GM19468 (cell line): ENCODE measurements around the gene FRYL.
"Not testable (repeated sequence)": the region's sequence is repeated elsewhere in the genome, so short reads cannot be mapped to it uniquely, and the experiment has no call there.

Source experiments
- ATAC-seq: cut with Tn5 transposase; IDR thresholded peaks from one replicate; pipeline ENCODE4 v1.9.1; 2021; ENCODE audit warnings: mild to moderate bottlenecking, moderate library complexity, moderate number of reproducible peaks; ENCODE audit not compliant: unreplicated experiment; ENCODE audit errors: extremely low read depth

The FRYL gene

GRCh38 chr4:48787056-48787455 is 7.0 kb upstream of the FRYL start:
- no peak for ATAC-seq

DNA sequence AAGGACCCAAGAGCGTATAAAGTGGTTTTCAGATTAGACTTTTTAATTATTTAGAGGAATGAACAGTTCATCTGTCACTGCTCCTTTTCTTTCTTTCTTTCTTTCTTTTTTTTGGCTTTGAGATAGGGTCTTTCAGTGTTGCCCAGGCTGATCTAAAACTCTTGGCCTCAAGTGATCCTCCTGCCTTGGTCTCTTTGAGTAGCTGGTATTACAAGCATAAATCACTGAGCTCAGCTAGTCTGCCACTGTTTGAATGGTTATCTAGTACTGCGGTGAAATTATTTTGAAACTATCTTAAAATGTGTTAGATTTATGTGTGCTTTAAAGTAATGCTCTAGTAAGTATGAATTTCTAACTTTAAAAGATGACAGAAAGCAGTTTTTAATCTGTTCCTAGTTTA is 6.5 kb upstream of the FRYL start:
- no peak for ATAC-seq

DNA sequence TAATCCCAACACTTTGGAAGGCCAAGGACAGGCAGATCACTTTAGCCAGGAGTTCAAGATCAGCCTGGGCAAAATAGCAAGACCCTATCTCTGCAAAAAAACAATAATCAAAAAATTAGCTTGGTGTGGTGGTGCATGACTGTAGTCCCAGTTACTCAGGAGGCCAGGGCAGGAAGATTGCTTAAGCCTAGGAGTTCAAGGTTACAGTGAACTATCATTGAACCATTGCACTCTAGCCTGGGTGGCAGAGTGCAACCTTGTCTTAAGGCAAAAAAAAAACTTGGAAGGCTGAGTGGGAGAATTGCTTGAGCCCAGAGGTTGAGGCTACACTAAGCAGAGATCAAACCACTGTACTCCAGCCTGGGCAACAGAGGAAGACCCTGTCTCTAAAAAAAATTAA is 5.2 kb upstream of the FRYL start:
- no peak for ATAC-seq

DNA sequence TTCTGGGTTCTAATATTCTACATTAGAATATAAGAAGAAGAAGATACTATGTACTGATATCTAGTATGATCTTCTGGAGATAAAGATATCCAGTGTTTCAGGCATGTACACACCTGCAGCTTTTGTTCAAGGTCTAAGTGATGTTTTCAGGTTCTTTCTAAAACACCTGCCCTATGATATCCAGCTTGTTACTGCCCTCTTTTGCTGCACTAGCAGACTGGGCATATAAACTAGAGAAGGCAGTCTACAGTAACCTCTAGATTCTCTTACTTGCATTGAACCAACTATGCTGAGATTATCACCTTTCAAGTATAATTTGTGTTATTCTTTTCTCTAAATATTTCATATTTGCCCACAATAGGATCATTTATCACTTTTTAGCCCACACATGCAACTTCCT is 1.9 kb upstream of the FRYL start:
- ATAC-seq = no peak

- ATAC-seq = no peak
Measured at GRCh38 chr4:48780865-48781214, 761 bp upstream of the FRYL start.

- ATAC-seq = peak; percentile 28
Measured at GRCh38 chr4:48779095-48779997, 733 bp downstream of the FRYL start.

- no peak for ATAC-seq
Measured at GRCh38 chr4:48778431-48779094, 1.5 kb downstream of the FRYL start.

- no peak for ATAC-seq
Measured at GRCh38 chr4:48777739-48778138, 2.3 kb downstream of the FRYL start.

DNA sequence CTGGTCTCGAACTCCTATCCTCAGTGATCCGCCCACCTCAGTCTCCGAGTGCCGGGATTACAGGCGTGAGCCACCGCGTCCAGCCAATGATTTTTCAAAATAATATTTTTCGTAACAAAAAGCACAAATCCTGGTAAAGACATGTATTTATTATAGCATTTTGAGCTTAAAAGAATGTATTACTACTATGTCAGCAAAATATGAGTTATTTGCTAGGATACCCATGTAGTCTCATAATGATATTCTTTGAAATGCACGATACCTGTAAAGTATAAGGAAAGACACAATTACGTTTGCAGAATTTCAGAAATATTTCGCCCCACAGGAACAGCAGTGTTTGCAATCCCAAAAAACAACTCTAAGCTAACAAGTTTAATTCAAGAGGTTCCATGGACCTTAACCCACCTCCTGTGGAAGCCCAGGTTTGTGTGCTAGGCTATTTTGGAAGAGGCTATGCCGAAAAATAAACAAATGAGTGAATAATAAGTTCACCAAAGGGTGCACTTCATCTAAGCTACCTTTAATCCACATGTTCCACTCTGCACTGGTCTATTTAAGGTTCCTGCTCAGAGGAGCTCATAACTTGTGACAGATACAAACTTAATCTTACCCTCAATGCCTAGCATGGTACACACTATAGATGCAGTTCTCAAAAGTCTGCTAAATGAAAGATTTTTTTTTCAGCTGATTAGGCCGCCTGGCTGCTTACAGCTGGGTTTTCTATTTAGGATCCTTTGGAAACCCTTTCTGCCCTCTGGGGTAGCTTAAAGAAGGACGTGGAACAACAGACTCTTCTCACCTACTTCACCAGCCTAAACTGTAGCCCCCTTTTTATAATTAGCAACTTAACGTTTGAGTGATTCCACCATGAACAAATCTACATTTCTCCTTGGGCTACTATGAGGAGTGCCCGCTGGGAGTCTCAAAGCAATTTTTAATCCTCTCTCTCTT is 5.0 kb downstream of the FRYL start:
- ATAC-seq = no peak

GRCh38 chr4:48772556-48772955 is 7.5 kb downstream of the FRYL start:
- no peak for ATAC-seq

- no peak for ATAC-seq
Measured at GRCh38 chr4:48767055-48767929, 12.8 kb downstream of the FRYL start.

DNA sequence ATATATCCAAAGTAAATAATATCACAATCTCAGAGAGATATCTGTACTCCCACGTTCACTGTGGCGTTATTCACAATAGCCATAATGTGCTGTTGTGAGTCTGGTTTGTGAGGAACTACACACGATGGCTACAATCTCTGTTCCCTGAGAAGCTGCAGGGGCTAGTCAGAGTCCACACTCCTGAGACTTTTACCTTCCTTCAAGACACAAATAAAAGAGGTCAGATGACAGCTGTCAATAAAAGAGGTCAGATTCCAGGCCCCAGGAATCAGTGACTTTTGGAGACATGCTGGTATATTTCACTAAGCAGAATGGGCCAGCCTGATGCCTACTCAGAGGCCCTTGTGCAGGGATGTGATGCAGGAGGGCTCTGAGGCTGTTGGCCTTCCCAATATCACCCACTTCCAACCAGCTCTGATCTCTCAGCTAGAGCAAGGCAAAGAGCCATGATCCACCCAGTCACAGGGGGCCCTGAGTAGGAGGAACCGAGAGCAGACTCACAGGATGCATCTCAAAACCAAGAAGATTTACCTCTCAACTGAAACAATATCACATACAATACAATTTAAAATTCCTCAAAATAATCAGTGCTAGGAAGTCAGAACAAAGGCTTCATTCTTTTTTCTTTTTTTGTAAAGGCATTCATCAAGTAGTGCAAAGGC is 13.8 kb downstream of the FRYL start:
- no peak for ATAC-seq

GRCh38 chr4:48762408-48762807 is 17.7 kb downstream of the FRYL start:
- ATAC-seq = no peak

DNA sequence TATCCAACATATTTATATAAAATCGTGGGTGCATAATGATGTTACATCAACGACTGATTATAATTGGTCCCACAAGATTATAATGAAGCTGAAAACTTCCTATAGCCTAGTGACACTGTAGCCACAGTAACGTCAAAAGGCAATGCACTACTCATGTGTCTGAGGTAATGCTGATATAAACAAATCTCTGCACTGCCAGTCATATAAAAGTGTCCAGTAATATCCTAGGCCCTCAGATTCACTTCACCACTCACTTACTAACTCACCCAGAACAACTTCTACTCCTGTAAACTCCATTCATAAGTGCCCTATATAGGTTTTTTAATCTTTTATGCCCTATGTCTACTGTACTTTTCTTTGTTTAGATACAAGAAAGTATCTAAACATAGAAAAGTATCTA is 18.8 kb downstream of the FRYL start:
- no peak for ATAC-seq

GRCh38 chr4:48758703-48759102 is 21.4 kb downstream of the FRYL start:
- ATAC-seq = not testable (repeated sequence)

DNA sequence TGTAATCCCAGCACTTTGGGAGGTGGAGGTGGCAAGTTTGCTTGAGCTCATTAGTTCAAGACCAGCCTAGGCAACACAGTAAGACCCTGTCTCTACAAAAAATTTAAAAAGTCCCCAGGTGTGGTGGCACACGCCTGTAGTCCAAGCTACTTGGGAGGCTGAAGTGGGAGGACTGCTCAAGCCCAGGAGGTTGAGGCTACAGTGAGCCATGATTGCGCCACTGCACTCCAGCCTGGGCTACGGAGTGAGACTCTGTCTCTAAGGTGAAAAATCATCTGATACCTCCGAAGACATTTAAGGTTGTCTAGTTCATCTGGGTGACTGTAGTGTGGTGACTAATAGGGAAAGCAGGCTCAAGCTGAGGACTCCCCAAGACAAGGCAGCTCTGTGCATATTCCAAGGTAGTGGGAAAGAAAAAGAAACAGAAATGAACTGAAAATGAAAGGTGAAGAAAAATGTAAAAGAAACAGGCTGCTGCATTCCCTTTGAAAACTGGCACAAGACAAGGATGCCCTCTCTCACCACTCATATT is 23.3 kb downstream of the FRYL start:
- no peak for ATAC-seq

- ATAC-seq = no peak
Measured at GRCh38 chr4:48755281-48755680, 24.8 kb downstream of the FRYL start.

DNA sequence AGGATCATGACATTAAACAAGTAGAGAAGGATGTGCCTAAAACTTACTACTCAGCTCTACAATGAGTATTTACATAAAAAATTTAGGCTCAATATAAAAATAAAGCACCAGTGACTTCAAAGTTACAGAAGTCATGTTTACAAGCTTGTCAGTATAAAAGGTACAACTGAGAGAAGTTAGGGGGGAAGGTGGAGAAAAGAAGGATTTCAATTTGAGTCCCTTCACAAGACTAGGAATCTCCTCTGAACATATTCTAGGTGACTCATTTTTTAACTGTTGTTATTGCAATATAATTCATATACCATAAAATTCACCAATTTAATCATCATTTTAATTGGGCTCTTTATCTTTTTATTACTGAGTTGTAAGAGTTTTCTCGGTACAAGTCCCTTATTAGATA is 26.9 kb downstream of the FRYL start:
- ATAC-seq = no peak

DNA sequence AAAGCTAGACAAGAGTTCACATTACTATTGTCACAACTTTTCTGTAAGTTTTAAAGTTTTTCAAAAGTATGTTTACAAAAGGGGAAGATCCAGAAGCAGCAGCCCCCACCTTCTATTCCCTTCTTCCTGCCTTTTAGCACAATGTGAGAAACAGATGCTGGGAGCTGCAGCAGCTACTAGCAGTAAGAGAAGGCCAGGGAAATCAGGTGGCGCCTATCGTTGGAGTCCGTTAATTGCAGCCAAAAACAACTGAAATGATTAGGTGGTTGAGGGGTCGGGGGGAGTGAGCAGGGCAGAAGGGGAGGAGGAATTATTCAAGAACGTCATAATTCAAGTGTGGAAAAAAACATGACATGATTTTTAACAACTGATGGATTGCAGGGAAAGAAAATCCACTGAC is 27.4 kb downstream of the FRYL start:
- no peak for ATAC-seq
